ENCODE results near the gene DNM3.

DNM3 gene

DNA sequence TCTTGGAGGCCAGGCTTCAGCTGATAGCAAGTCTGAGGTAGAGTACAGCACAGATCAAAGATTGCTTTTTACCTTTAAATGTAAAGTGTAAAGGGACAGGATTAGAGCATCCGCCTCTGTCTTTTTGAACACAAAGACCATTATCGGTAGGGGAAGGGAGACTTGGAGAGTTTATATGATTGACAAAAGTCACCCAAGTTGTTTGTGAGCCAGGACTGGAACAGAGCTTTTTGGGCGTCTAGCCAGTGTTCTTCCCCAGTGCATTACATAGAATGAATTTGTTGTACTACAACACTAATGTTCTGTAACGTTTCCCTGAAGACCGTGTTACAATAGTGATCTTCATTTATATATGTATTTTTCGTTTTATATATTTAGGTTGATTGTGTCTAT lies 611.9 kb downstream of the DNM3 start:
- no peak for DNase-seq (ENCODE audit: low read depth in 2 of 2)

DNA sequence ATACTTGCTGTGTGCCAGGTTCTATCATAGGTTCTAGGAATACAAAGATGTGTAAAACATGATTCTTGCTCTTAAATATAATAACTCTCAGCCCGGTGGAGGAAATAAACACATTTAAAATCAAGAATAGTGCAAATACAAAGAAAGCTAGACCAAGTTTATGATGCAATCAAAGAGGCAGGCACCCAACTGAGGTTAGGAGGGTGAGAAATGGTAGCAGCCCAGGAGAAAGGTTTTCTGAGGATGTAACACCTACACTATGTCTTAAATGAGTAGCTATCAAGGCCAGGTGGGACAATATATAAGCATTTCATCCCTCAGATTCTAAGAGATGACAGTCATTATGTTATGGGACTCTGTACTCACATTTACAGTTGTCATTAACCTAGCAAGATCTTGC lies 612.3 kb downstream of the DNM3 start:
- no peak for DNase-seq (ENCODE audit: low read depth in 2 of 2)

DNA sequence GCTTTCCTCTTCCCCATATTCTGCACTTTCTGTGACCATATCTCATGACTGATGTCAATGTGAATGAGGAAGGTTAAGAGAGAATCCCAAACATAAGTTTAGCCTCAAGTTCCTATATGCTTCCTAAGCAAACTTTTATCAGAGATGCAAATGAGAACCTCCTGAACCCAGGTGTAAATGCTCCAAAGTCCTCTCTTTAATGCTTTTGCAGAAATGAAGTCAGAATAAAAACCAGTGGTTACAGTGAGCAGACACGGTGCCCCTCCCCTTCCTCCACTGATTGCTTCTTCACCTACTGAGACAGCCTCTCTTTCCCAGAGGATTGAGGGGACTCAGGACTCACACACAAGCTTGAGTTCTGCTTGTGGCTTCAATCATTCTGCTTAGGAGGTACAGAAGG lies 614.2 kb downstream of the DNM3 start:
- no peak for DNase-seq (ENCODE audit: low read depth in 2 of 2)

DNA sequence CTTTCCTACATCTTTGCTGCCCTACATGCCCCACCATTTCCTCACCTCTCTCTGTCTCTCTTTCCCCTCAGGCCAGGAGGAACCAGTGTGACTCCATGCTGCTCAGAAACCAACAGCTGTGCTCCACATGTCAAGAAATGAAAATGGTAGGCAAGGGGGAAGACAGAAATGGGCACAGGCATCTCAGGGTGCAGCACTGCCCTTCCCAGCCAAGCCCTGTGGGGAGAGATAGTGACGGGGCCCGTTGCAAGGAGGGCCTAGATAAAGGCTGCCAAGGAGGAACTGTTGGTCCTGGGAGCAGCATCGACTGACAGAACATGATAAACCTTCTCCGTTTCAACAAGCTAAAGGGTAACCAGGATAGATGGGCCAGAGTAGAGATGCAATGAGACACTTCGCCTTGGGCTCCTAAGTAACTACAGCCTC lies 615.1 kb downstream of the DNM3 start:
- no peak for DNase-seq (ENCODE audit: low read depth in 2 of 2)

DNA sequence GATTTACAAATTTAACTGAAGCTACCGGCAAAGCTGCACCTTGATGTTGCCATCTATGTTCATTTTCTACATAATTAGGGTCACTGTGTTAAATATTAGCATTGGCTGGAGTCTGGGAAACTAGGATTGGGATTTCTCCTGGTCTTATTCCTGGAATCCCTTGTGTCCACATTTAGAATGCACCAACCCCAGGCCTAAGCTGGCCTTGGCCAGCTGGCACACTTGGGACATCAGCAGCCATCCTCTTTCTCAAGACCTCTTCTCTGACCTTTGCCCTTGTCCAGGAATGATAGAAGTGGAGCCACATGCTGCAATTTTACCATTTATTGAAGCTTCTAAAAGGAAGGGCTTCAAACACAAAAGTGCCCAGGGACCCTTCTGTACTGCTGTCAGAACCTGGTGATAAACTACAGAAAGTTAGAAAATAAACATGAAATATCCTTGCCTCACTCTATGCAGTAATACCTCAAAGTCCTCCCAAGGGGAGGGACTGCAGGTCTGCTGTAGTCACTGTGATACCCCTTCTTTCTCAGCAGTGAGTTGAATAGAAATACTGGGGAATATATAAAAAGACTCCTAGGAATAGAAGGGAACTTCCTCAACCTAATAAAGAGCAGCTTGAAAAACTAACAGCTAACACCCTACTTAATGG lies 616.3 kb downstream of the DNM3 start:
- DNase-seq (ENCODE audit: low read depth in 2 of 2) = no peak

DNA sequence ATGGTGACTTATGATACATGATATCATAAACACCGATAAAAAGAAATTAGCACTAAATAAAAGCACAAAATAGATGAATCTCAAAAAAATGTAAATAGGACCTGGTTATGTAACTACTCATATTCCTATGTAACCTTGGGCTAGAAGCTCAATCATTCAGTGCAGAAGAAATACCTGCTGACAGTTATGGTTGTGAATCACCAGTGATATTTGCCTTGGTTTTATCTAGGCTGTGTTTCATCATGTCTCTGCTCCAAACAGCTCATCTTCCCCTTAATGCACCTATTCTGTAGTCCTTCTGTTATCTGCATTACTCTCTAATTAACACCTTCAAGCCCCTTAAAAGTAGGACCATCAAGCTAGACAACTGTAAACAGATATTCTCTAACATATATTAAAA lies 618.9 kb downstream of the DNM3 start:
- DNase-seq (ENCODE audit: low read depth in 2 of 2) = no peak

DNA sequence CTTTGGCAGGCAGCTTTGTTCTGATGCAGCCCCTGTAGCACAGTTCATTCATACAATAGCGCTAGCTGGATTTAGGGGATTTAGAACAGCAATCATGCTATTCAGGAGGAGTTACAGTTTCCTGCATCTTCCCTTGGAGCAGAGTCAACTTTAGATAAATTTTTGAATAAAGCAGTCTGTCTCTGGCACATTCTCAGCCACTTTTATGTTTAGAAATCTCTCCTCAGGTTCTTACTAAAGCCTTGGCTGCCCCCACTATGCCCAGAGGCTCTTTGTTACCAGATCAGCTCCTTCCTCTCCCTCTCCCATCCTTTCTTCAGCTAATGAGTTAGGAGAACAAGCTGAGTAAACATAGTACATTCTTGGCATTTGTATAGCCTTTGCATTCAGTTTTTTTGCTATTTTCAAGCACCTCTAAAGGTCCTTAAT lies 619.6 kb downstream of the DNM3 start:
- DNase-seq (ENCODE audit: low read depth in 2 of 2) = no peak

Data from fibroblast of skin of left biceps (primary cell).